SKM-1 treated with dmso at 0.1 percent for 144 hours (cell line): ENCODE results near the gene TK2.

ENCODE experiments used
- DNase-seq: peaks from one replicate; lab custom pipeline; 2025; ENCODE audit not compliant: unreplicated experiment; lab: John Stamatoyannopoulos, UW

Gene TK2

DNA sequence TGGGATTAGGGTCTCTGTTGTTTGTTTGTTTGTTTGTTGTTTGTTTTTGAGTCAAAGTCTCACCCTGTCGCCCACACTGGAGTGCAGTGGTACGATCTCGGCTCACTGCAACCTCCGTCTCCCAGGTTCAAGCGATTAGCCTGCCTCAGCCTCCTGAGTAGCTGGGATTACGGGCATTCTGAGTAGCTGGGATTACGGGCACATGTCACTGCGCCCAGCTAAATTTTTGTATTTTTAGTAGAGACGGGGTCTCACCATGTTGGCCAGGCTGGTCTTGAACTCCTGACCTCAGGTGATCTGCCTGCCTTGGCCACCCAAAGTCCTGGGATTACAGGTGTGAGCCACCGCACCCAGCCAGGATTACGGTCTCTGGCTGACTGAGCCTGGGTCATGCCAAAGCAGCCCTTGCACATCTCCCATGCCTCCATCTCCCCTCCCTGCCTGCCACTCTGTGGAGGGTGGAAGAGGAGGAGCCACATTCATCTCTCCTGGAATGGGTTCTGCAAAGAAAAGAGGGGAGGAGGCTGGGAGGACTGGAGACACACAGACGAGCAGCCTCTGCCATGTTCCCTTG is 63.6 kb downstream of the TK2 start:
- DNase-seq = no peak

DNA sequence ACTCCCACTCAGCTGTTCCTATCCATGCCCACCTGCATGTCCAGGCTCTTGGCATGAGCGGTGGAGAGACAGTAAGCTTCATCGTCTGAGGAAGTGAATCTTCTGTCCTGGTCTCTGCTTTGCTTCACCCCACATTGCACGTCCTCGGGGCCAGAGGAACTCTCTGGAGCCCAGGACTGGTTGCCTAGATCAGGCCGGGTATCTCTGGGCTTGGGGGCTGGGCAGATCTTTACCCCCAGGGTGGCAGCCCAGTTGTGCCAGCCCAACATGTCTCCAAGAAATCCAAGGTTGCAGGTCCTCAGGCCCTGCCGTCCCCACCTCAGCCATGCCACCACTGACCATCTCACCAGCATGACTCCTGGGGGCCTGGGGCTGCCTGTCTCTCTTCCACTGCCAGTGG is 64.5 kb downstream of the TK2 start:
- DNase-seq = no peak

DNA sequence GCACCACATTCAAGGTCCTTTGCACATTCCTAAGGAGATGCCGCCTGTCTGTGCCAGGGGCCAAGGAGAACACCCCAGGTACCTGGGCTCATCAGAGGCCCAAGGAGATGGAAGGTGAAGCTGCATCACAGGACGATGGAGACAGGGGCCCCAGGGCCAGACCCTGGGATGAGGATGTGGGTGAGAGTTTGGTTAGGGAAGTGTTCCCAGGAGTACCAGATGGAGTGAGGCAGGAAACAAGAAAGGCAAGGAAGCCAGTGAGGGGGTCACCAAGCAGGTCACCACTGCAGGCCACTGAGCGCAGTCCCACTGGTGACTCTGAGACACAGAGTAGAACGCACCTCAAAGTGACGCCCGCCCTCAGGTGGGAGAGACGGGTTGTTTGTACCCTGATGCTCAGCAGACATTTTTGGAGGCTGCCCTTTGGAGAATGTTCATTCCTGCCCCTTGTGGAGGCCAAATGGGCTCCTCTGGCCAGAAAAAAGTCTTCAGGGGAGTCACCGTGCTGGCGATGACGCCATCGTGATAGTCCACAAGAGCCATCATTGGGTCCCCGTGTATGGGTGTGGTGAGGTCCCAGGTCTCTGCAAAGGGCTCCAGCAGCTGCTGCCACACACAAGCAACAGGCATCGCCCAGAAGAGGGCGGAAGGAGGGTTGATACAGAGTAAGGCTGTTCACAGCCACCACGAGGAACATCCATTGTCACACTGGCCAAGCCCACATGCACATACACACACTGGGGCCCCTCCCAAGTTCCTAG is 65.3 kb downstream of the TK2 start:
- no peak for DNase-seq

DNA sequence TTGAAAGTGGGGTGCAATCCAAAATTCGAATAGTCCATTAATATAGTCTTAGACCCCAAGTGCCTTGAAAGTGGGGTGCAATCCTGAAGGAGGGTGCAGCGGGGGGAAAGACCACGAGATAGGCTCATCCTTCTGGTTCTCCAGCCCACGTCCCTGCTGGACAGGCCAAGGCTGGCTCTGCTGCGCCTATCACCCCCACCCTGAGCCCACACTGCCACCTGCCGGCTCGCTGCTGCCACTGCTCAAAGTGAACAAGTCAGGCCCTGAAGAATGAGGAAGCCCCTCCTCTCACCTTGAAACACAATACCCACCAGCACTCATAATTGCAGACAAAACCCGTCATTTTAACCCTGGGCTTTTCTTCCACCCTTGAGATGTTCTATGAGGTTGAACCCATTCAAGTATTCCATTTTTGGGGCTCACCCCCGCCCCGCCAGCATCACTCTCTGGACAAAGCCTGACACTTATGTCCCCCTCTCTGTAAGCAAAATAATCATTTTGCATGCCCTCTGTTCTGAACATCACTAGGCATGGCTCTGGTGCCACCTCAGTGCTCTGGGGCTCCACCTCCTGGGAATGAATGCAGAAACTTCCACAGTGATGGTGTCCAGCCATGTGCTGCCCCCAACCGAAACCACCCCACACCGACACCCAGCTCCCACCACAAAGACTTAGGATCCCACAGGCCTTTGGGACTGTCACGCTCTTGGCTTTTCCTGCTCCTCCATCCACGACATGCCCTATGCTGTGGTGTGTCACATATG is 66.1 kb downstream of the TK2 start:
- DNase-seq = peak; percentile 58

DNA sequence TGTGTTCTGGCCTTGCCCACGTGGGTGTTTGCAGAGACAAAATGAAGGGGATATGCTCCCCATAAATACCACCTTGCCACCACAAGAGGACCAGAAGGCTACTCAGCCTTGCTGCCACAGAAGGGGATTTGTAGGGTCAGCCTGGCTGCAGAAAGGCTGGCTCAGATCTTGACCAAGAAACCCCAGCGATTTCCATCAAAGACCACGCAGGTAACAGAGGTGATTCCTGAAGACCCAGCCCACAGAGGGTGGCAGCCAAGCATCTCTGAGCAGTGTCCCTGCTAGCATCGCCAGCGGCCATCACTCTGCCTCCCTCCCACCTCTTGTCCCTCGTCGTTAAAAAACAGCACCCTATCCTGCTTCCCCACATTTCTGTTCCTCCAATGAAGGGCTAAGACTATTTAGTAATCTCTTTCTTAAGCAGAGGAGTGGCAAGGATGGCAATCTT is 68.0 kb downstream of the TK2 start:
- no peak for DNase-seq

DNA sequence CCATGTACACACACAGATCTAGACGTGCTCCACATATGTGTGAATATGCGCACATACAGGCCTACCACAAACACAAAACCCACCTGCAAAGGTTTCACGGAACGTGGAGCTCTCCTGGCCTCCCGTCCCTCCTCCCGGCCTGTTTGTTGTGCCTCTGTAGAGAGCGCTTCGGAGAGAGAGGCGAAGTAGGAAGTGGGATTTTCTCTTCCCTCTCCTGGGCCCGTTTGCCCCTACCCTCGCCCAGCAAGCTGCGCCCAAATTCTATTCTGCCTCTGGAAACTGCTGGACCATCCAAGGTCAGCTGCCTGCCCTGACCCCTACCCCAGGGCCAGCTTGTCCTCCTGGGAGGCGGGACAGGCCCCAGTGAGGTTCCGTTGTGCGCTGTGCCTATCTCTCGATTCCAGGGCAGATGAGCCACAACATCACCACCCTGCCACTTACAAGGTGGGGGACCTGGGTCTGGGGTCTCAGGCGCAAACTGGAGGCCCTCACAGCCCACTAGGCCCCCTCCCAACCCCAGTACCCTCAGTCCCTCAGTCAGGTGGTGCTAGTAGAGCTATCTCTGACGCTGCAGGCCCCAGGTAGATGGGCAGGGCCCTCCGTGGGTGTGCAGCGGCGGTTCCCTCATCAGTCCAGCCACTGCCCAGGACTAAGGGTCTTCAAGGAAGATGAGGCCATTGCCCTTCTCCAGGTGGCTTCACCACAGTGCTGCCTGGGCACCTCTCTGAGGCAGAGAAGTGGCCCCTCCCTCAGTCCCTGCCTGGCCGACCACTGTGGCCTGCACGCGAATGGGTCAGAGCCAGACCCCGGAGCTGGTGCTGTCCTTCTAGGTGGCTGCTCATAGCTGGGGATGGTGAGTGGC is 68.6 kb downstream of the TK2 start:
- no peak for DNase-seq

DNA sequence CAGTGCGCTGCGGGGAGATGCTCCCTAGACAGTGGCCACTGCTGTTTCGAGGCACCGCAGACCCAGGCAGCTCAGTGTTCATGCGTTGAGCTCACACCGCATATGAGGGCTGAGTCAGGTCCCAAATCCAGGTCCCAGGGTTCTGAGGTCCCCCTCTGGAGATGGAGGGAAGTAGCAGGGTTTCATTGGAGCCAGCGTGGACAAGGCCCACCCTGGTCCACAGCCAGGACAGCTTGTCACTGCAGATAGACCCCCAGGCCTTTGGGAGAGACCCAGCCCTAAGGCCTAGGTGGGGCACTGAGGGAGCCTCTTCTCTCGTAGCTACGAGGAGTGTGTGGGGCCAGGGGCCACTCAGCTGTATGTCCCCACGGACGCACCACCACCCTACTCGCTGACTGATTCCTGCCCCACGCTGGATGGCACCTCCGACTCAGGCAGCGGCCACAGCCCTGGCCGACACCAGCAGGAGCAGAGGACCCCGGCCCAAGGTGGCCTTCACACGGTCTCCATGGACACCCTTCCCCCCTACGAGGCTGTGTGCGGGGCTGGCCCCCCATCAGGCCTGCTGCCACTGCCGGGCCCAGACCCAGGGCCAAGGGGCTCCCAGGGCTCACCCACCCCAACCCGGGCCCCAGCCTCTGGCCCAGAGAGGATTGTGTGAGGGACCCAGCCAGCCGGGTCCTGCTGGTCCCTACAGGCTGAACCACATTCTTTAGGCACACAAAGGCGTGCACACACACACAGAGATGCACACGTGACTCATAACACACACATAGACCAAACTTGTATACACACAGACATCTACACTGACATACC is 69.4 kb downstream of the TK2 start:
- no peak for DNase-seq

DNA sequence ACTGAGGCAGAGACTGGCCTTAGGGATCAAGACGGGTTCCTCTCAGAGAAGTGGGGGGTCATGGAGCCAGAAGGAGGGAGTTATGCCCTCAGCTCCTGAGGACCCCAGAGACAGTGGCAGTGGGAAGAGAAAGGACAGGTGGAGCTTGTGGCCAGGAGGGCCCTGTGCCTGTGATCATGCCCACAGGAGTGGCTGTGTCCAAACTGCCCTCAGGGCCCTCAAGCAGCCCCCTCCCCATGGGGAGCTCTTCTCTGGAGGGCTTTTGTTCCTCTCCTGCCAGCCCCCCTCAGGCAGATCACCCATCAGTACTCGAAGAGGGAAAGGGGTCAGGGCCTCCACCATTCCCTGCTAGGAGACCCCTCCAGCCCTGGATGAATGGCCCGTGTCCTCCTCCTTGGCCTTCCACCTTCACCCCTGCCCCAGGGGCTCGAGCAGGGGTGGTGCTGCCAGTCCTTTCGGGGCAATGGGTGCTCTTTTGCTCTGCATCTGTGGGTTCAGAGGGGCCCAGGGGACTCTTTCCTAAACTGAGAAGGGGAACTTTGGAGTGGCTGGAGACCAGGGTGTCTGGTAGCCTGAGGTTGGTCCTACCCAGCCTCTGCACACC is 70.2 kb downstream of the TK2 start:
- no peak for DNase-seq

DNA sequence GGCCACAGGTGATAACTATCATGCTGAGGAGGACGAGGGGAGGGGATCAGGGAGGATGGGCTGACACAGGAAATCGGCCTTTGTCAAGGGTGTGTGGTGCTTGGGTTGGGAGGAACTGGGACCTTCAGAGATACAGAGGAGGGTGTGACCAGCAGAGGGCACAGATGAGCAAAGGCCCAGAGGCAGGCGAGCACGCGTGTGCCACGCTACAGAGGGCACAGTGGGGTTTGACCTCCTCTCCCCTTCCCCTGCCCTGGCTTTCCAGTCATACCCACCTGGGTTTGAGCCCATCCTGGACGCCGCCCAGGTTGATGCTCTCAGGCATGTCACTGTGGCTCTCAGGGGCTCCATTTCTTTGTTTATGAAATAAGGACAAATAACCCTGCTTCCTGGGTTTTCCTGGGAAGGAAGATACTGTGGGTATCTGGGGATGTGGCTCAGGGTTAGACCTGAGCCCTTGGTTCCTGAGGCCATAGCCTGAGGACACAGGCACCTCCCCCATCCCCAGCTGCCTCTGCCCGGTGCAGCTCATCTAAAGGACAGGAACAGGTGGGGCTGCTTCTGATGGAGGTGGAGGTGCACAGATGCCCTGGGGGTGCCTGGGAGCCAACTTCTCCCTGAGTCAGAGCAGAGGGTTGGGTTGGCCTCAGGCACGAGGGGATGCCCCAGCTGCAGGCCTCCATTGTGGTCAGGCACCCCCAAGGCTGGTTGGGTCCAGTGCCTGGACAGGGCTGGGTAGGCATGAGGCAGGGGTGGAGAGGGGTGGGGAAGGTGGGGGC is 71.0 kb downstream of the TK2 start:
- peak; percentile 68 for DNase-seq

DNA sequence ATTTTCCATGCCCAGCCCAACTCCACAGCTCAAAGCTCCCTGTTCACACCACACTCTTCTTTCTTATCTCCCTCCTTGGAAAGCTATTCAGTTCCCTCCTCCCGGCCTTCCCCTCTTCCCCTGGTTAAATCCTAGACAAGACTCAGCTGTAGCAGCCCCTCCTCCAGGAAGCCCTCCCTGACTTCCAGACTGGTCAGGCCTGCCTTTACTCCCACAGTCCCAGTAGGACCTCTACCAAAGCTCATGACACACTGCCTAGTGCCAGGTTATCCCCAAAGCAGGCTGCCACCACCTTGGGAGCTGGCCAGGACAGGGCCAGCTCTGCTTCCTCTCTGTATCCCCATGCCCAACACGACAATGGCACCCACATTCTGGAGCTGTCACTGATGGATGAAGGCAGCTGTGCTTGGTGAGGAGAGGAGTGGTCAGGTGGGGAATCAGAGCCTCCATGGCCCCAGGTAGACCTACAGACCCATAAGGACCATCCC is 72.8 kb downstream of the TK2 start:
- DNase-seq = no peak

DNA sequence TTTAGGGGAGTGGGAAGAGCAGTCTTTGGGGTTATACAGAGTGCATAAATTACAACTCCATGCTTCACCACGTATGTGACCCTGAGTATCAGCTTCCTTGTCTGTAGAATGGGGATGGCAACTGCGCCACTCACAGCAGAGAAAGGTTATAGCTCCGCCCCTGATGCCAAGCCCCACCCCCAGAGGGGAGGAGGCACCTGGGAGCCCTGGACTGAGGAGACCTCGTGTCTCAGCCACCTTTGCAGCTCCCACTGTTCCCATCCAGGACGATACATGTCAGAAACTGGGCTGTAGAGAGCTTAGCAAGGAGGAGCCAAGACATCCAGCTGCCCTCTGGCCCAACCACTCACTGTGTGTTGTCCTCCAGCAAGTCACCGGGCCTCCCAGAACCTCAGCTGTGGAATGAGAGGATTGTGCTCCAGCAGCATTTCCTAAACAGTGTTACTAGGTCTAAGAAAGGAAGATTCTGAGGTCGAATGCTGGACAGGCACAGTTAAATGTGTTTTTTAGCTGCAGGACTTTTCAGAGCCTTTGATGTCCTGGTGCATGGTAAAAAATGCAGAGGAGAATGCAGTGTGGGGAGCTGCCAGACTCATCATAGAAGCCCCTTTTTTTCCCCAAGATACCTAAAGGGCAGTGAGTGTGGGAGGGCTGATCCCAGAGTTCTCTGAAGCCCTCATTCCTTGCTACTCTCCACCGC is 73.4 kb downstream of the TK2 start:
- DNase-seq = no peak

DNA sequence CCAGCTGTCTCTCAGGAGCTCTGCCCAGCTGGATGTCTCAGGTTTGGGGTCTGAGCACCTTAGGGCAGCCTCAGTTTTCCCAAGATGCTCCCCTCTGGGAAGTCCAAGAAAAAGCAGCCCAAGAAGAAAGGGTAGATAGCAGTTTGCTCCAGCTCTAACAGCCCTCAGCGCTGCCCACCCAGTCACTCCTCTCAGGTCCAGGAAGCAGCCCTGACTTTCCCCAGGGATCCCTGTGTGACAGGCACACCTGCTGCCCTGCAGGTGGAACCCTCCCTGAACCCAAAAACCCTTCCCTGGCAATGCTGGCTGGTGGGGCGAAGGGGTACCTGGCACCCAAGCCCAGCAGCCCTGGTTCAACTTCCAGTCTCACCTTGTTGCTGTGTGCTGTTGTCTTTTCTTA is 74.7 kb downstream of the TK2 start:
- DNase-seq = no peak

DNA sequence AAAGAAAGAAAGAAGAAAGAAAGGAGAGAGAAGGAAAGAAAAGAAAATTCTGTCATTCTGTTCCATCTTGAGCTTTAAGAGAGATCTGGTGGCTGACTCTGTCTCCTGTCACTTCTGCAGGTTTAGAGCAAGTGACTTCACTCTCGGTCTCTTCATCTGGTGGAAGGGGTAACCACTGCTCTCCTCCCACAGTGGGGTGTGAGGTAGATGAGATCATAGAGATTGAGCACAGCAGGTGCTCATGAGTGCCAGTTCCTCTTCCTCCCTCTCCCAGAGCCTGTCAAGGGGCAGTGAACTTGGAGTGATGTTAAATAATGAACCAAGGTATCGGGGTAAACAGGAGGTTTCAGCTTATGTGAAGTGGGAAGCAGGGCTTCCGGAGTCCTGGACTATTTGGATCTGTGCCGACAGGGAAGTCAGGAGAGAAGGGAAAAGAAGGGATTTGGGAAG is 75.1 kb downstream of the TK2 start:
- peak; percentile 63 for DNase-seq

DNA sequence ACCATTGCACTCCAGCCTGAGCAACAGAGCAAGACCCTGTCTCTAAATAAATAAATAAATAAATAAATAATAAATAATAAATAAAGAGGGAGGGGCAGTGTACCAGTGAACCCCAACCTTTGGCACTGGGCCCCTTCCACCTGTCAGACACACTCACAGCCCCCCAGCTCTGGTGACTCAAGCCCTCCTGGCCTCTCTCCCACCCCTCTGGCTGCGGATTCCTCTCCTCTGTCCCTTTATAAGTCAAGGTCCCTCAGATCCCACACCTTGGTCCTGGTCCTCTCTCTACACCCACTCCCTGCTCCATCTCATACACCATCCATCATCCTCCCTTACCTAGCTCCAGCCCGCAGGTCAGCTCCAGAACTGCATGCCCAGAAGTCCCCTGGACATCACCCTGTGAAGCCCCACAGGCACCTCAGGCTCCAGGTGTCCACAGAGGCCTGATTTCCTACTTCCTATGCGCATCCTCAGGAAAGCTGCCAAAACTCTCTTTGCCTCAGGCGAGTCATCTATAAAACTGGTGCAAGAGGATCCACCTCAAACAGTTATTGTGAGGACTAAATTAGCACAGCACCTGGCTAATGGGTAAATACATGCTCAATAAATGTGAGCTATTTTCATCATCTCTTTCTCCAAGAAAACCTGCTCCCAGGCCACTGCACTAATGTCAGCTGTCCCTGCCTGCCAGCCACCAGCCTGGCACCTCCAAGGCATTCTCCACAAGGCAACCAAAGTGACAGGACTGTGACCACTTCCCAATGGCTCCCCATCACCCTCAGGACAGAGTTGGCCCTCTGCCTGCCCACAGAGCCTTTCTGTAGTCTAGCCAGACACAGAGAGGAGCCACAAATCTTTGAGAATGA is 76.0 kb downstream of the TK2 start:
- DNase-seq = no peak

DNA sequence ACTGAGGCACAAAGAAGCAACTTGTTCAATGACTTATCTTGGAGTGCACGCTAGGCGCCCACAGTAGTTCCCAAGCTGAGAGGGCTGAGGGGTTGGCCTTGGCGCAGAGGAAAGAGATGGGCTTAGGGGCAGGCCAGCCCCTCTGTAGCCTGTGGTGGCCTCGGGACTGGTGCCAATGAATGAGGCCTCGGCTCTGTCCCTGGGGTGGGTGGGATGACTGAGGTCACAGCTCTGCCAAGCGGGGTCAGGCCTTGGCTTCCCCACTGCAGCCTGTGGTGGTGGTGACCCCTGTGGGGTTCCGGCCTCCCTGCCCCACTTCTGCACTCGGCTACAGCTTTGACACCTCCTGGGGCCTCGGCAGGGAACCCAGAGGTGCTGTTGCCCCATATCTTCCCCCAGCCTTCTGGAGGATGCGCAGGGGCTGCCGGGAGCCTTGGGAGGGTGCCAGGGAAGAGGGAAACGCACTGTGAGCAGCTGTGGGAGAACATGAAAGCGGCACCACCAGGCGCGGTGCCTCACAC is 76.8 kb downstream of the TK2 start:
- no peak for DNase-seq

DNA sequence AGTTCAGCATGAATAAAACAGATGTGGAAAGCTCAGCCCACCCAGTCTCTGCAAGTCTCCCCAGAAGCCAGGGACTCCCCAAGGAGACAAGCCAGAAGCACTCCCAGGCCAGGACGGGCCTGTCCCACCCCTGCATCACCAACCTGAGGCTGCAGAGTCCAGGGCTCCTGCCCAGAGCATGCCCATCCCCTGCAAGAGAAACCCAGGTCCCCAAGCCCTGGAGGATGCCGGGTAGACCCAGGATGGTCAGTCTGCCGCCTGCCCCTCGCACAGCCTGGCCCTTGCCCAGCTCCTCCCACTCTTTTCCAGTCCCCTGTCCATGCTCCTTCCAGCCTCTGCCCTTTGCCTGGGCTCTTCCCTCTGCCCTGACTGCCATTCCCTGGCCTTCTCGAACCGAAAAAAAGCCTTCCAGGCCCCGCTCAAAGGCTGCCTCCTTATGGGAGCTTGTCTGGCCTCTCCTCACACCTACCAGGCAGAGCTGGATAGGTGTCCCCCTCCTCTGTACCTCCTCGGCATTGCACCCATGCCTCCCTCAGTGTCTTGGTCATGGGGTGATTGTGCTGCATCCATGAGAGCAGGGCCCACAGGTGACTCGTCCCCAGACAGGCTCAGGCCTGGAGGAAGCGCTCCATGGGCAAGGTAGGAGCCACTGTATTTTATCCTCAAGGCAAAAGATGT is 78.1 kb downstream of the TK2 start:
- DNase-seq = no peak

DNA sequence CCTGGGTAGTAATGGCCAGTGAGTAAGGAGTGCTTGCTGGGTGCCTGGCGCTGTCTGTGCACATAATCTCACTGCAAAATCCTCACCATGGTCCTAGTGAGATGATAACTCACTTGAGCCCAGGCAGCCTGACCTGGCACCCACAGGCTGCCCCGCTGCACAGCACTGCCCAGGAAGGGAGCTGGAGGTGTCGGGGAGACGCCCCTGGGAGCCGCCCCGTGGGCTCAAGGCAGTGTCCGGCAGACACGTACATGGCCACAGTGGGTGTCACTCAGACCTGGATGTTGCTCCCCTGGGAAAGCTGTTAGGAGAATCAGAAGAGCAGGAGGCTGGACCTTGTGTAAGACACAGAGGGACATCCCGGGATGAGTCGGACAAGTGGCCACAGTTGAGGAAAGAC is 78.7 kb downstream of the TK2 start:
- no peak for DNase-seq
